ENCODE measurements around the gene PTPRM.

Gene PTPRM

DNA sequence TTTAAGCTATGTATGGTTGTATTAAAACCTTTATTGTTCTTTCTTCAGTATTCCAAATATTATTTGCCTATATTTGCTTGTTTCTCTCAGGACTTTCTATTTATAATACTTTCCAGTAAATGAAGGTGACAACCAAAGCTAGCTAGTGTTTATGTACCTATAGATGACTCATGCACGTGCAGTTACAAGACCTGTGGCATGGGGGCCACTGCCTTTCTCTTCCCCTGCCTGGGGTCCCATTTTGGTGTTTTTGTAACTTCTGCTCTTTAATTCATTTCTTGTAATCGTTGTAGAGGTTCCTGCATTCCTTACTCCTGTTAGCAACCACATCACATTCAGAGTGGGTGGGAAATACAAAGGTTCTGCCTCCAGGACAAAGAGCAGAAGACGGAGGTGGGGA is 364.6 kb downstream of the PTPRM start:
- Histone ChIP-seq H3K9ac (ENCODE audit: low read depth, low read length) (no peak overlapping the region), H3K4me1 (ENCODE audit: insufficient read depth, low read length) (no peaks in the 10 kb centered on the region), H3K27ac (ENCODE audit: low read length) (no peak overlapping the region), H3K4me3 (ENCODE audit: low read depth in 1 of 2, low read length in 2 of 2) (no peak overlapping the region), H2AFZ (ENCODE audit: low read depth, low read length) (no peak overlapping the region), H3K79me2 (ENCODE audit: insufficient read depth, low read length) (no peaks in the 10 kb centered on the region), H3K36me3 (ENCODE audit: insufficient read depth, low read length) (no peaks in the 10 kb centered on the region), H3K27me3 (ENCODE audit: insufficient read depth, low read length, poor library complexity) (no peaks in the 10 kb centered on the region), H3K9me3 (ENCODE audit: insufficient read depth, low read length, severe bottlenecking) (peaks cover 2% of the 10 kb centered on the region), H4K20me1 (ENCODE audit: insufficient read depth, low read length) (no peaks in the 10 kb centered on the region), H3K4me2 (ENCODE audit: insufficient read depth, low read length) (no peak overlapping the region)
- no peak for TF ChIP-seq EZH2 (IDR thresholded peaks at IDR 0.05; ENCODE audit: borderline replicate concordance, low read depth, low read length, severe bottlenecking)
- TF ChIP-seq CTCF (IDR thresholded peaks at IDR 0.05; ENCODE audit: borderline replicate concordance, extremely low read depth, low read length, poor library complexity, severe bottlenecking) = no peak
- no peak for DNase-seq
- no peak for ATAC-seq (ENCODE audit: insufficient read depth, low read depth)

DNA sequence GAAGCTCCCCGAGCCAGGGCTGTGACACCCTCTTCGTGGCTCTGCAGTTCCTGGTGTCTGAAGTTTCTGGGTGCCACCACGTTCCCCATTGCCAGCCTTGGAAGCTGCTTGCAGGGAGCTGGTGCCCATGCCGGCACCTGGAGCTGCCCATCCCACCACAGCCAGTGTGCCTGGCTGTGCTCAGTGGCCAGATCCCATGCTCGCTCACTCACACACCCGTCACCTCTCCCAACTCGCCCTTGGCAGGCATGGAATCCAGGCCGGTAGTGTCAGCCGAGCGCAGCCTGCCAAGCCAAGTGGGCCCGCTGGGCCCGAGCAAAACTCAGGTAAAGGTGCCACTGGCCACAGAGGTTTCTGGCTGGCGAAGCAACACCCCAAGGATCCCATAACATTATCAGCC is 370.2 kb downstream of the PTPRM start:
- ATAC-seq (ENCODE audit: insufficient read depth, low read depth) = no peak
- H4K20me1 ChIP-seq (ENCODE audit: insufficient read depth, low read length) = no peaks in the 10 kb centered on the region
- H3K27ac ChIP-seq (ENCODE audit: low read length) = no peak overlapping the region
- H3K4me2 ChIP-seq (ENCODE audit: insufficient read depth, low read length) = no peak overlapping the region
- no peaks in the 10 kb centered on the region for H3K36me3 ChIP-seq (ENCODE audit: insufficient read depth, low read length)
- no peak overlapping the region for H3K4me3 ChIP-seq (ENCODE audit: low read depth in 1 of 2, low read length in 2 of 2)
- H3K27me3 ChIP-seq (ENCODE audit: insufficient read depth, low read length, poor library complexity) = no peaks in the 10 kb centered on the region
- peaks cover 2% of the 10 kb centered on the region for H3K9me3 ChIP-seq (ENCODE audit: insufficient read depth, low read length, severe bottlenecking)
- no peak overlapping the region for H2AFZ ChIP-seq (ENCODE audit: low read depth, low read length)
- no peak for DNase-seq
- H3K4me1 ChIP-seq (ENCODE audit: insufficient read depth, low read length) = no peaks in the 10 kb centered on the region
- TF ChIP-seq EZH2 (IDR thresholded peaks at IDR 0.05; ENCODE audit: borderline replicate concordance, low read depth, low read length, severe bottlenecking) = no peak
- TF ChIP-seq CTCF (IDR thresholded peaks at IDR 0.05; ENCODE audit: borderline replicate concordance, extremely low read depth, low read length, poor library complexity, severe bottlenecking) = no peak
- no peaks in the 10 kb centered on the region for H3K79me2 ChIP-seq (ENCODE audit: insufficient read depth, low read length)
- no peak overlapping the region for H3K9ac ChIP-seq (ENCODE audit: low read depth, low read length)

DNA sequence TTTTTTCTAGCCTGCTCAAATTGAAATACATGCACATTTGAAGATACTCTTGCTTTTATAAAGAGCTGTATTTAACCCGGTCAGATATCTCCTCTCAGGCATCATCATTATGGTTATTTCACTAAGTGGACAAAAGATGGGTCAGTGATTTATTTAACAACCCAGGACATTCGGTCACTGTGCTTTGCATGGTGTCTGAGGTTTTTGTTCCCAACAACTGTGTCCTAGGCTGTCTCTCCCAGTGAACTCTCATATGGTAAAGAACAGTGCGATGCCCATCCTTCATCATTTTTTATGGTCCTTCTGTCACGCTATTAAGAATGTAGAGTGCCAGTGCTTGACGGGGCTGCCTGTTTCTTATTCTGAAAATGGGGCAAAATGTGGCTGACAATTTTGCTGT is 372.4 kb downstream of the PTPRM start:
- DNase-seq = no peak
- ATAC-seq (ENCODE audit: insufficient read depth, low read depth) = no peak
- H3K9ac ChIP-seq (ENCODE audit: low read depth, low read length) = no peak overlapping the region

More for the DNA sequence above, 372.4 kb downstream of the PTPRM start:
- H3K27ac ChIP-seq (ENCODE audit: low read length) = no peak overlapping the region
- TF ChIP-seq EZH2 (IDR thresholded peaks at IDR 0.05; ENCODE audit: borderline replicate concordance, low read depth, low read length, severe bottlenecking) (no peak), CTCF (IDR thresholded peaks at IDR 0.05; ENCODE audit: borderline replicate concordance, extremely low read depth, low read length, poor library complexity, severe bottlenecking) (no peak)
- H4K20me1 ChIP-seq (ENCODE audit: insufficient read depth, low read length) = no peaks in the 10 kb centered on the region
- no peaks in the 10 kb centered on the region for H3K36me3 ChIP-seq (ENCODE audit: insufficient read depth, low read length)
- H3K27me3 ChIP-seq (ENCODE audit: insufficient read depth, low read length, poor library complexity) = no peaks in the 10 kb centered on the region
- H3K4me1 ChIP-seq (ENCODE audit: insufficient read depth, low read length) = no peaks in the 10 kb centered on the region
- H2AFZ ChIP-seq (ENCODE audit: low read depth, low read length) = no peak overlapping the region
- H3K4me2 ChIP-seq (ENCODE audit: insufficient read depth, low read length) = no peak overlapping the region
- H3K4me3 ChIP-seq (ENCODE audit: low read depth in 1 of 2, low read length in 2 of 2) = no peak overlapping the region
- H3K9me3 ChIP-seq (ENCODE audit: insufficient read depth, low read length, severe bottlenecking) = peaks cover 2% of the 10 kb centered on the region
- no peaks in the 10 kb centered on the region for H3K79me2 ChIP-seq (ENCODE audit: insufficient read depth, low read length)

Data from DND-41 (cell line).